ENCODE data around the gene RAPGEF4. TPM values are rescaled to one million over a fixed set of nuclear protein-coding genes. Genes with fewer than 3 reads are reported as not detected.

Gene RAPGEF4
- total RNA-seq, 1 donor from 2014 or later = 0.57 TPM

DNA sequence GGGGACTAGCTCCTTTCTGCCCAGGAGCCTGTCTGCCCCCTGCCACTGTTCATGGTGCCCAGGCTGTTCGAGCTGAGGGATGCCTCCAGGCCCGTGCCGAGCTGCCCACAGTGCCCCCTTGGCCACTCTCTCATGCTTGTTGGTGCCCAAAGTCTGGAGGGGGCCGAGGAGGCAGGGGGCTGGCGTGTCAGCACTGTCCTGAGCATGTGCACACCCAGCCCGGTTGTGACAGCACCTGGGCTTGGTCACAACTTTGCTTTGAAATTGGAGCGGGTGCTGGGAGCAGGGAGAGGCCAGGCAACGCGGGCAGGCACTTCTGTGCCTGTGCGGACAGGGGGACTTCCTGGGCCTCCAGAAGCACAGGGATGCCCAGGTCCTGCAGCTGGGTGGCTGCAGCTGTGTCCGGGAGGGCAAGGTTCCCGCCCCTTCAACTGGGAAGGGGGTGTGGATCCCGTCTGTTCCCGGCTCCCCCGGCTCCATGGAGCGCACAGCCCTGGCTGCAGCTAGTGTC lies 22.2 kb upstream of the RAPGEF4 start:
- no peaks in the 10 kb centered on the region for H3K27me3 Mint-ChIP-seq (ENCODE audit: low read depth)
- H3K9me3 Mint-ChIP-seq (ENCODE audit: low read depth) = no peaks in the 10 kb centered on the region
- no peak overlapping the region for H3K4me3 Mint-ChIP-seq (ENCODE audit: unreplicated experiment)
- TF ChIP-seq, protein P1, sequence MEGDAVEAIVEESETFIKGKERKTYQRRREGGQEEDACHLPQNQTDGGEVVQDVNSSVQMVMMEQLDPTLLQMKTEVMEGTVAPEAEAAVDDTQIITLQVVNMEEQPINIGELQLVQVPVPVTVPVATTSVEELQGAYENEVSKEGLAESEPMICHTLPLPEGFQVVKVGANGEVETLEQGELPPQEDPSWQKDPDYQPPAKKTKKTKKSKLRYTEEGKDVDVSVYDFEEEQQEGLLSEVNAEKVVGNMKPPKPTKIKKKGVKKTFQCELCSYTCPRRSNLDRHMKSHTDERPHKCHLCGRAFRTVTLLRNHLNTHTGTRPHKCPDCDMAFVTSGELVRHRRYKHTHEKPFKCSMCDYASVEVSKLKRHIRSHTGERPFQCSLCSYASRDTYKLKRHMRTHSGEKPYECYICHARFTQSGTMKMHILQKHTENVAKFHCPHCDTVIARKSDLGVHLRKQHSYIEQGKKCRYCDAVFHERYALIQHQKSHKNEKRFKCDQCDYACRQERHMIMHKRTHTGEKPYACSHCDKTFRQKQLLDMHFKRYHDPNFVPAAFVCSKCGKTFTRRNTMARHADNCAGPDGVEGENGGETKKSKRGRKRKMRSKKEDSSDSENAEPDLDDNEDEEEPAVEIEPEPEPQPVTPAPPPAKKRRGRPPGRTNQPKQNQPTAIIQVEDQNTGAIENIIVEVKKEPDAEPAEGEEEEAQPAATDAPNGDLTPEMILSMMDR (IDR thresholded peaks at IDR 0.05) = no peak
- H3K36me3 Mint-ChIP-seq (ENCODE audit: low read depth) = no peaks in the 10 kb centered on the region
- no peak for DNase-seq (ENCODE audit: low spot score)
- peaks cover 22% of the 10 kb centered on the region for H3K4me1 Mint-ChIP-seq (ENCODE audit: low read depth)
- H3K27ac Mint-ChIP-seq (ENCODE audit: unreplicated experiment) = no peak overlapping the region

DNA sequence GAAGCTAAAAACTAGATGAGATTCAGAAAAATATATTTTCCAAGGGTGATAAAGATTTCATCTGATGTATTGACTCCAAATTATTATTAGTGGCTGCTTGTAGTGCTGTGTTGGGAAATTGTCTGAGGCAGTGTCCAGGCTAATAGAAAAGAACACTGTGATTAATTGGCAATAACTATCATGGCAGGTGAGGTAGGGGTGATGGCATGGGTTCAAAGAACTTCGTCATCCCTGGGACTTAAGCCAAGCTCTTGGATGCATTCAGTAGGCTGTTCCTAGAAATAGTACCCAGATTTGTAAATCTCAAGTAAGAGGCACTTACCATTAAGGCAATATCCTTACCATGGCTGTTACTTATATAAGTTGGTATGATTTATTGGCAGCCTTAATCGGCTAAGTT lies 13.2 kb upstream of the RAPGEF4 start:
- Mint-ChIP-seq H3K27ac (ENCODE audit: unreplicated experiment) (no peak overlapping the region), H3K4me3 (ENCODE audit: unreplicated experiment) (no peak overlapping the region), H3K4me1 (ENCODE audit: low read depth) (peaks cover 20% of the 10 kb centered on the region), H3K9me3 (ENCODE audit: low read depth) (peaks cover 10% of the 10 kb centered on the region), H3K27me3 (ENCODE audit: low read depth) (no peaks in the 10 kb centered on the region), H3K36me3 (ENCODE audit: low read depth) (peaks cover 4% of the 10 kb centered on the region)
- TF ChIP-seq, protein P1 (IDR thresholded peaks at IDR 0.05) = no peak
- DNase-seq (ENCODE audit: low spot score) = no peak

DNA sequence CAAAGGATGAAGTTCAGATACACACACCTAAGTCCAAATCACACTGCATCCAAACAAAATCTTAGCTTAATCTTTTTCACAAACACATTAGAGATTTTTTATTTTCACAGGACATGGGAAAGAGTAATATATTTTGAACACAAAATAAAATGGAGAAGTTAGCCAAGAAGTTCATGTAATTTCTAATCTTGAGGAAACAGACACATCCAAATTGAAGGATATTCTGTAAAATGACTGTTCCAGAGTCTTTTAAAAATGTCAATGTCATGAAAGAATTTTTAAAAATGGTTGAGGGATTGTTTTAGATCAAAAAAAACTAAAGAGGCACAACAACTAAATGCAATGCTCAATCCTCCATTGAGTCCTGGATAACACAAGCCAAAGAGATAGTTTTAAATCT lies 12.4 kb upstream of the RAPGEF4 start:
- Mint-ChIP-seq H3K36me3 (ENCODE audit: low read depth) (peaks cover 4% of the 10 kb centered on the region), H3K27ac (ENCODE audit: unreplicated experiment) (no peak overlapping the region), H3K4me3 (ENCODE audit: unreplicated experiment) (no peak overlapping the region)

DNA sequence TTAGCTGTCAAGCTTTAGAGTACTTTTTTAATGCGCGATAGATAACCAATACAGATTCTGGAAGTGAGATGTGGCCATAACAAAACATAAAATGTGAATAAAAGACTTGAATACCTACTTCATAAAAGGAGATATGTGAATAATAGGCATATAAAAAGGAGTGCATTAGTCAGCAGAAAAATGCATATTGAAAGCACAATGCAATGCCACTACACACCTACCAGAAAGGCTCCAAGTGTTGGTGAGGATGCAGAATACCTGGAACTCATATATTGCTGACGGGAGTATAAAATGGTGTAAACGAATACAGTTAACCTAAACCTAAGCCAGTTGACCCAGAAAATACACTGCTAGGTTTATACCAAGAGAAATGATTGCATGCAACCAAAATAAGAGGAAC lies 10.9 kb upstream of the RAPGEF4 start:
- Mint-ChIP-seq H3K36me3 (ENCODE audit: low read depth) (peaks cover 4% of the 10 kb centered on the region), H3K4me1 (ENCODE audit: low read depth) (peaks cover 14% of the 10 kb centered on the region), H3K27ac (ENCODE audit: unreplicated experiment) (no peak overlapping the region), H3K9me3 (ENCODE audit: low read depth) (peaks cover 2% of the 10 kb centered on the region), H3K27me3 (ENCODE audit: low read depth) (no peaks in the 10 kb centered on the region), H3K4me3 (ENCODE audit: unreplicated experiment) (no peak overlapping the region)
- DNase-seq (ENCODE audit: low spot score) = no peak
- TF ChIP-seq, protein P1 (IDR thresholded peaks at IDR 0.05) = no peak

More for the DNA sequence above, 12.4 kb upstream of the RAPGEF4 start:
- peaks cover 14% of the 10 kb centered on the region for H3K4me1 Mint-ChIP-seq (ENCODE audit: low read depth)
- DNase-seq (ENCODE audit: low spot score) = no peak
- TF ChIP-seq, protein P1 (IDR thresholded peaks at IDR 0.05) = no peak
- peaks cover 10% of the 10 kb centered on the region for H3K9me3 Mint-ChIP-seq (ENCODE audit: low read depth)
- H3K27me3 Mint-ChIP-seq (ENCODE audit: low read depth) = no peaks in the 10 kb centered on the region

DNA sequence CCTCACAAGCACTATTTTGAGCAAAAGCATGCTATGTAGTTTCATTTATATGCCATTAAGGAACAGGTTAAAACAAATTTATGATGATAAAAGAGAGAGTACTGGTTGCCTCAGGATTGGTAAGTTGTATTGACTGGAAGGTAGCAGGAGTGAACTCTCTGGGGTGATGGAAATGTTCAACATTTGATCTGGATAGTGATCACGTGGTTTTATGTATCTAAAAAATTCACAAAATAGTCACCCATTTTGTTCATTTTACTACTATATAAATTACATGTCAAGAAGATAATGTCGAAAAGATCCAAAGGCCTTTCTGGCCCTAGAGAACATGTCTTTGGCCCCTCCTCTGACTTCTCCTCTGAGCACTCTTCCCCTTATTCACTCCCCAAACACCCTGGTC lies 10.4 kb upstream of the RAPGEF4 start:
- H3K4me1 Mint-ChIP-seq (ENCODE audit: low read depth) = peaks cover 14% of the 10 kb centered on the region
- no peak for DNase-seq (ENCODE audit: low spot score)
- peaks cover 7% of the 10 kb centered on the region for H3K36me3 Mint-ChIP-seq (ENCODE audit: low read depth)
- no peaks in the 10 kb centered on the region for H3K27me3 Mint-ChIP-seq (ENCODE audit: low read depth)
- no peak overlapping the region for H3K4me3 Mint-ChIP-seq (ENCODE audit: unreplicated experiment)
- H3K27ac Mint-ChIP-seq (ENCODE audit: unreplicated experiment) = no peak overlapping the region
- TF ChIP-seq, protein P1 (IDR thresholded peaks at IDR 0.05) = no peak
- no peaks in the 10 kb centered on the region for H3K9me3 Mint-ChIP-seq (ENCODE audit: low read depth)
